OCI-LY7 (cell line): ENCODE measurements around the gene SLFN14. TPM values are rescaled to one million over a fixed set of nuclear protein-coding genes. Genes with fewer than 3 reads are reported as not detected.
A peak's percentile ranks its signal among the peaks of the same experiment; 100 is the strongest.

Source experiments
- BruUV-seq: library from RNA; stranded (reverse); fragments of 400-500 nt; replicated peaks from 2 replicates; lab custom pipeline; 2021; lab: Mats Ljungman, UMichigan
- CTCF ChIA-PET: fragments of 300-600 bp; sonication (Branson Sonifier 250); formaldehyde crosslinking; loops from one replicate; lab custom pipeline; 2022; ENCODE audit warnings: antibody characterized with exemption; ENCODE audit not compliant: unreplicated experiment; lab: Charles Lee
- POLR2A ChIA-PET: fragments of 300-600 bp; sonication (Branson Sonifier 250); formaldehyde crosslinking; loops from one replicate; lab custom pipeline; 2022; ENCODE audit warnings: antibody characterized with exemption; lab: Charles Lee
- DNase-seq: peaks from one replicate; pipeline ENCODE4 v3.0.0-alpha.2; 2015; ENCODE audit warnings: low spot score
- H2AFZ ChIP-seq: fragments of 200-600 bp; sonication (generic), shearing (Covaris generic); 2 replicates; pipeline ENCODE4 v1.6.1; 2014; ENCODE audit warnings: mild to moderate bottlenecking, antibody characterized with exemption, low read length, moderate library complexity
- H3K27ac ChIP-seq: fragments of 200-600 bp; sonication (generic); 2 replicates; pipeline ENCODE4 v1.5.1; 2014; ENCODE audit warnings: mixed run types, low read depth, mild to moderate bottlenecking, moderate library complexity, low read length, inconsistent platforms; ENCODE audit not compliant: poor library complexity, severe bottlenecking
- H3K36me3 ChIP-seq: fragments of 200-600 bp; sonication (generic); 2 replicates; pipeline ENCODE4 v1.6.1; 2014; ENCODE audit warnings: mild to moderate bottlenecking, antibody characterized with exemption, low read length, moderate library complexity, mixed read lengths; ENCODE audit not compliant: insufficient read depth
- H3K4me1 ChIP-seq: fragments of 200-600 bp; sonication (generic); 2 replicates; pipeline ENCODE4 v1.5.1; 2014; ENCODE audit warnings: mild to moderate bottlenecking, low read length; ENCODE audit not compliant: insufficient read depth, poor library complexity, severe bottlenecking
- H3K4me2 ChIP-seq: fragments of 200-600 bp; sonication (generic); 2 replicates; pipeline ENCODE4 v1.6.1; 2014; ENCODE audit warnings: mild to moderate bottlenecking, low read length
- H3K4me3 ChIP-seq: fragments of 200-600 bp; sonication (generic); 2 replicates; pipeline ENCODE4 v1.5.1; 2014; ENCODE audit warnings: mild to moderate bottlenecking, low read depth, low read length; ENCODE audit not compliant: poor library complexity, severe bottlenecking
- H3K79me2 ChIP-seq: fragments of 200-600 bp; sonication (generic); 2 replicates; pipeline ENCODE4 v1.6.1; 2016; ENCODE audit warnings: low read depth, mild to moderate bottlenecking, low read length, moderate library complexity, mixed read lengths; ENCODE audit not compliant: insufficient read depth
- H3K9me2 ChIP-seq: fragments of 200-600 bp; sonication (generic); 2 replicates; pipeline ENCODE4 v1.6.1; 2016; ENCODE audit warnings: mild to moderate bottlenecking, low read length, mixed read lengths; ENCODE audit not compliant: insufficient read depth
- H3K9me3 ChIP-seq: fragments of 200-600 bp; sonication (generic); 2 replicates; pipeline ENCODE4 v1.6.1; 2014; ENCODE audit warnings: mild to moderate bottlenecking, mixed run types, low read length, mixed read lengths
- H4K20me1 ChIP-seq: fragments of 200-600 bp; sonication (generic); 2 replicates; pipeline ENCODE4 v1.6.1; 2014; ENCODE audit warnings: mild to moderate bottlenecking, antibody characterized with exemption, low read length, moderate library complexity, mixed read lengths; ENCODE audit not compliant: insufficient read depth
- EZH2phosphoT487 ChIP-seq: fragments of 200-600 bp; sonication (generic); IDR thresholded peaks from 2 replicates; pipeline ENCODE4 v1.6.1; 2018; ENCODE audit warnings: low read depth, borderline replicate concordance, mild to moderate bottlenecking, mixed run types, antibody characterized with exemption, low read length, moderate library complexity, mixed read lengths
- intact Hi-C: fragments of 100-400 bp; cut with micrococcal nuclease; formaldehyde crosslinking; loops from one replicate; pipeline ENCODE4 v1.10.0; 2022; ENCODE audit not compliant: unreplicated experiment
- total RNA-seq, 2 experiments: library from RNA; depleted of rRNA in 1 of 2; stranded (reverse); fragments of >200 nt in 1 of 2; shearing (Covaris generic) in 1 of 2; gene quantifications; 2 replicates each; pipeline ENCODE4 v1.2.3, GENCODE V29; 2014 to 2022
- TF ChIP-seq, protein P1 (sequence below): fragments of 200-600 bp; sonication (generic); conservative IDR thresholded peaks from 2 replicates; pipeline ENCODE4 v1.5.1; 2014; ENCODE audit warnings: mild to moderate bottlenecking, antibody characterized with exemption, low read length, moderate library complexity, mixed read lengths

SLFN14 gene
- total RNA-seq, 2 experiments from 2014 or later = not detected

DNA sequence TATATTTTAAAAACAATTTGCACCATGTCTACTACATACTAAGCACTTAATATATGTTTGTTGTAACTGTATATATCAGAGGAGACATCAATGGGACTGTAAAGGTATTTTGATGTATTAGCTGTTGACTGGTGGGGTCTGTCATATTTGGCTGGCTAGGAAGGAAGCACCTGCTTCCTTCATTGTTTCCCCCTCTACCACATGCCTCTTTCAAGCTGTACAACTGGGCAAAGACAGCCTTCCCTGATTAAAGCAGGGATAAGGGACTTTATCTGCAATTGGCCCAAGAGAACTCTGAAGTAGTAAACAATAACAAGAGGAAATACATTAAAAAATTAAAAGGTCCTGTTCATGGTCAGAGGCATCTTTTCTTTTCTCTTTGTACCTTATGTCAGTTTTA, 17.6 kb downstream of the SLFN14 start:
- no peaks in the 10 kb centered on the region for H3K9me3 ChIP-seq
- no peak overlapping the region for H3K4me2 ChIP-seq
- H3K36me3 ChIP-seq = no peaks in the 10 kb centered on the region
- ChIA-PET CTCF (no interaction called here), POLR2A (no interaction called here)
- H4K20me1 ChIP-seq = no peaks in the 10 kb centered on the region
- no peak overlapping the region for H2AFZ ChIP-seq
- H3K4me1 ChIP-seq = peaks cover 19% of the 10 kb centered on the region
- intact Hi-C loops = loop anchor here (5.0 kb wide), 1 partner anchor 204 kb away; no protein-coding TSS in a partner anchor
- no peaks in the 10 kb centered on the region for H3K79me2 ChIP-seq
- no peak for DNase-seq
- no peaks in the 10 kb centered on the region for H3K9me2 ChIP-seq
- no peak overlapping the region for H3K27ac ChIP-seq
- BruUV-seq = no TSS peak
- no peak for TF ChIP-seq EZH2phosphoT487
- TF ChIP-seq, protein P1, sequence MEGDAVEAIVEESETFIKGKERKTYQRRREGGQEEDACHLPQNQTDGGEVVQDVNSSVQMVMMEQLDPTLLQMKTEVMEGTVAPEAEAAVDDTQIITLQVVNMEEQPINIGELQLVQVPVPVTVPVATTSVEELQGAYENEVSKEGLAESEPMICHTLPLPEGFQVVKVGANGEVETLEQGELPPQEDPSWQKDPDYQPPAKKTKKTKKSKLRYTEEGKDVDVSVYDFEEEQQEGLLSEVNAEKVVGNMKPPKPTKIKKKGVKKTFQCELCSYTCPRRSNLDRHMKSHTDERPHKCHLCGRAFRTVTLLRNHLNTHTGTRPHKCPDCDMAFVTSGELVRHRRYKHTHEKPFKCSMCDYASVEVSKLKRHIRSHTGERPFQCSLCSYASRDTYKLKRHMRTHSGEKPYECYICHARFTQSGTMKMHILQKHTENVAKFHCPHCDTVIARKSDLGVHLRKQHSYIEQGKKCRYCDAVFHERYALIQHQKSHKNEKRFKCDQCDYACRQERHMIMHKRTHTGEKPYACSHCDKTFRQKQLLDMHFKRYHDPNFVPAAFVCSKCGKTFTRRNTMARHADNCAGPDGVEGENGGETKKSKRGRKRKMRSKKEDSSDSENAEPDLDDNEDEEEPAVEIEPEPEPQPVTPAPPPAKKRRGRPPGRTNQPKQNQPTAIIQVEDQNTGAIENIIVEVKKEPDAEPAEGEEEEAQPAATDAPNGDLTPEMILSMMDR = no peak
- no peak overlapping the region for H3K4me3 ChIP-seq

DNA sequence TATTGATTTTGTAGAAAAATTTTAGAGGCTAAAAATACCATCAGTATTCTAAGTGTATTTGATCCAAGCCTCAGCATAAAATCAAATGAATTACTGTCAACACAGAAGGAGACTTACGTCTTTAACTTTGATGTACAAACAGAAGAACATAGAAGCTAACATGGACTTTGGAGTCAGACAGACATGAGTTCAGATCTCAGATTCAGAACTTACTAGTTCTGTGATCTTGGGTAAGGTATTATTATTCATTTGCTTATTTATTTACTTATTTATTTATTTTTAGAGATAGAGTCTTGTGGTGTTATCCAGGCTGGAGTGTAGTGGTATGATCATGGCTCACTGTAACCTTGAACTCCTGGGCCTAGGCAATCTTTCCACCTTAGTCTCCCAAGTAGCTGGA, 19.2 kb downstream of the SLFN14 start:
- Histone ChIP-seq H3K27ac (no peak overlapping the region), H3K4me3 (peak overlapping the region; percentile 64), H3K4me2 (peak overlapping the region; percentile 92), H2AFZ (peak overlapping the region; percentile 99), H3K4me1 (peaks cover 19% of the 10 kb centered on the region), H3K36me3 (no peaks in the 10 kb centered on the region), H3K9me3 (no peaks in the 10 kb centered on the region), H3K79me2 (no peaks in the 10 kb centered on the region), H4K20me1 (no peaks in the 10 kb centered on the region), H3K9me2 (no peaks in the 10 kb centered on the region)
- intact Hi-C loops = loop anchor here (5.0 kb wide), 1 partner anchor 206 kb away; no protein-coding TSS in a partner anchor
- CTCF ChIA-PET = no interaction called here
- POLR2A ChIA-PET = no interaction called here
- DNase-seq = no peak
- TF ChIP-seq, protein P1 = no peak
- TF ChIP-seq EZH2phosphoT487 = no peak
- no TSS peak for BruUV-seq

GRCh38 chr17:35540589-35541404, 19.8 kb downstream of the SLFN14 start:
- DNase-seq = peak; percentile 27
- peak overlapping the region; percentile 99 for H2AFZ ChIP-seq
- intact Hi-C loops = loop anchor here (5.0 kb wide), 1 partner anchor 207 kb away; no protein-coding TSS in a partner anchor

More at GRCh38 chr17:35540589-35541404, 19.8 kb downstream of the SLFN14 start:
- no peaks in the 10 kb centered on the region for H3K79me2 ChIP-seq
- H3K9me3 ChIP-seq = no peaks in the 10 kb centered on the region
- H3K36me3 ChIP-seq = no peaks in the 10 kb centered on the region
- TF ChIP-seq, protein P1 = no peak
- no peak for TF ChIP-seq EZH2phosphoT487
- peak overlapping the region; percentile 25 for H3K27ac ChIP-seq
- H3K4me1 ChIP-seq = peaks cover 19% of the 10 kb centered on the region
- H3K9me2 ChIP-seq = no peaks in the 10 kb centered on the region
- H4K20me1 ChIP-seq = no peaks in the 10 kb centered on the region
- BruUV-seq = no TSS peak
- POLR2A ChIA-PET = no interaction called here
- peak overlapping the region; percentile 92 for H3K4me2 ChIP-seq
- peak overlapping the region; percentile 64 for H3K4me3 ChIP-seq
- CTCF ChIA-PET = no interaction called here
